ENCODE measurements around the gene CEP72.

DNA sequence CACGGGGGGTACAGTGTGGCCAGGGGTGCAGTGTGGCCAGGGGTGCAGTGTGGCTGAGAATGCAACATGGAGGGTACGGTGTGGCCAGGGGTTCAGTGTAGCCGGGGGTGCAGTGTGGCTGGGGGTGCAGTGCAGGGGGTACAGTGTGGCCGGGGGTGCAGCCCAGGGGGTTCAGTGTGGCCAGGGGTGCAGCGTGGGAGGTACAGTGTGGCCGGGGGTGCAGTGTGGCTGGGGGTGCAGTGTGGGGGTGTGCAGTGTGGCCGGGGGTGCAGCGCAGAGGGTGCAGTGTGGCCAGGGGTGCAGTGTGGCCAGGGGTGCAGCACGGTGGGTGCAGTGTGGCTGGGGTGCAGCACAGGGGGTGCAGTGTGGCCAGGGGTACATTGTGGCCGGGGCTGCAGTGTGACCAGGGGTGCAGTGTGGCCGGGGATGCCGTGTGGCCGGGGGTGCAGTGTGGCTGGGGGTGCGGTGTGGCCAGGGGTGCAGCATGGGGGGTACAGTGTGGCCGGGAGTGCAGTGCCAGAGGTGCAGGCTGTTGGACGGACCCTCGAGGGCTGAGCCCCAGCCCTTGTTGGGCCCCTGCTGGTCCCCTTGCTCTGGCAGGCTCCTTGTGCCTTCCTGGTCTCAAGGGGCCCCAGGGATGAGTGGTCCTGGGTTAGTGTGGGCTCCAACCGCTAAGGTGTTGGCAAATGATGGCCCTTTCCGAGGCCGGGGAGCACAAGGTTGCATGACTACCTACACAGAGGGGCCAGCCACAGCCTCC, 63.2 kb downstream of the CEP72 start:
- no peak for TF ChIP-seq RFX5 (IDR thresholded peaks at IDR 0.05; ENCODE audit: low read length)
- TF ChIP-seq, protein P1, sequence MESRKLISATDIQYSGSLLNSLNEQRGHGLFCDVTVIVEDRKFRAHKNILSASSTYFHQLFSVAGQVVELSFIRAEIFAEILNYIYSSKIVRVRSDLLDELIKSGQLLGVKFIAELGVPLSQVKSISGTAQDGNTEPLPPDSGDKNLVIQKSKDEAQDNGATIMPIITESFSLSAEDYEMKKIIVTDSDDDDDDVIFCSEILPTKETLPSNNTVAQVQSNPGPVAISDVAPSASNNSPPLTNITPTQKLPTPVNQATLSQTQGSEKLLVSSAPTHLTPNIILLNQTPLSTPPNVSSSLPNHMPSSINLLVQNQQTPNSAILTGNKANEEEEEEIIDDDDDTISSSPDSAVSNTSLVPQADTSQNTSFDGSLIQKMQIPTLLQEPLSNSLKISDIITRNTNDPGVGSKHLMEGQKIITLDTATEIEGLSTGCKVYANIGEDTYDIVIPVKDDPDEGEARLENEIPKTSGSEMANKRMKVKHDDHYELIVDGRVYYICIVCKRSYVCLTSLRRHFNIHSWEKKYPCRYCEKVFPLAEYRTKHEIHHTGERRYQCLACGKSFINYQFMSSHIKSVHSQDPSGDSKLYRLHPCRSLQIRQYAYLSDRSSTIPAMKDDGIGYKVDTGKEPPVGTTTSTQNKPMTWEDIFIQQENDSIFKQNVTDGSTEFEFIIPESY (IDR thresholded peaks at IDR 0.05; ENCODE audit: borderline replicate concordance, low read depth) = no peak
- TF ChIP-seq ELF1 (IDR thresholded peaks at IDR 0.05) = no peak
- TF ChIP-seq, protein P2, sequence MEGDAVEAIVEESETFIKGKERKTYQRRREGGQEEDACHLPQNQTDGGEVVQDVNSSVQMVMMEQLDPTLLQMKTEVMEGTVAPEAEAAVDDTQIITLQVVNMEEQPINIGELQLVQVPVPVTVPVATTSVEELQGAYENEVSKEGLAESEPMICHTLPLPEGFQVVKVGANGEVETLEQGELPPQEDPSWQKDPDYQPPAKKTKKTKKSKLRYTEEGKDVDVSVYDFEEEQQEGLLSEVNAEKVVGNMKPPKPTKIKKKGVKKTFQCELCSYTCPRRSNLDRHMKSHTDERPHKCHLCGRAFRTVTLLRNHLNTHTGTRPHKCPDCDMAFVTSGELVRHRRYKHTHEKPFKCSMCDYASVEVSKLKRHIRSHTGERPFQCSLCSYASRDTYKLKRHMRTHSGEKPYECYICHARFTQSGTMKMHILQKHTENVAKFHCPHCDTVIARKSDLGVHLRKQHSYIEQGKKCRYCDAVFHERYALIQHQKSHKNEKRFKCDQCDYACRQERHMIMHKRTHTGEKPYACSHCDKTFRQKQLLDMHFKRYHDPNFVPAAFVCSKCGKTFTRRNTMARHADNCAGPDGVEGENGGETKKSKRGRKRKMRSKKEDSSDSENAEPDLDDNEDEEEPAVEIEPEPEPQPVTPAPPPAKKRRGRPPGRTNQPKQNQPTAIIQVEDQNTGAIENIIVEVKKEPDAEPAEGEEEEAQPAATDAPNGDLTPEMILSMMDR (IDR thresholded peaks at IDR 0.05) = no peak
- TF ChIP-seq FOSL2 (IDR thresholded peaks at IDR 0.05; ENCODE audit: borderline replicate concordance, low read depth) = no peak

All from SK-N-SH (cell line).